BE2C (cell line): ENCODE data around the gene PPEF1.

Experiments used
- DNase-seq: peaks from one replicate; pipeline ENCODE4 v3.0.0-alpha.2; 2020
- H3K27me3 ChIP-seq: fragments of 250-450 bp; sonication (Bioruptor Pico); 2 replicates; pipeline ENCODE4 v1.5.1; 2020; ENCODE audit warnings: mild to moderate bottlenecking
- H3K36me3 ChIP-seq: fragments of 250-450 bp; sonication (Bioruptor Pico); 2 replicates; pipeline ENCODE4 v1.5.1; 2020; ENCODE audit warnings: mild to moderate bottlenecking
- H3K4me1 ChIP-seq: fragments of 250-450 bp; sonication (Bioruptor Pico); 2 replicates; pipeline ENCODE4 v1.5.1; 2020
- H3K4me3 ChIP-seq: 2 replicates; pipeline ENCODE4 v1.5.1; 2011; ENCODE audit warnings: low read depth, low read length
- H3K9me3 ChIP-seq: fragments of 250-450 bp; sonication (Bioruptor Pico); 2 replicates; pipeline ENCODE4 v1.5.1; 2020
- CTCF ChIP-seq: IDR thresholded peaks from 2 replicates; pipeline ENCODE4 v1.5.1; 2012; ENCODE audit warnings: mild to moderate bottlenecking, low read depth, low read length

Gene PPEF1

GRCh38 chrX:18874560-18875255 lies 167.3 kb downstream of the PPEF1 start:
- DNase-seq, result no peak
- no peak for TF ChIP-seq CTCF
- no peaks in the 10 kb centered on the region for H3K9me3 ChIP-seq
- H3K4me3 ChIP-seq, result peak overlapping the region; percentile 35
- peaks cover 29% of the 10 kb centered on the region for H3K36me3 ChIP-seq
- no peaks in the 10 kb centered on the region for H3K27me3 ChIP-seq
- peaks cover 8% of the 10 kb centered on the region for H3K4me1 ChIP-seq

GRCh38 chrX:18875256-18875878 lies 167.9 kb downstream of the PPEF1 start:
- peak; percentile 58 for DNase-seq
- H3K4me1 ChIP-seq, result peaks cover 8% of the 10 kb centered on the region
- no peaks in the 10 kb centered on the region for H3K27me3 ChIP-seq
- H3K36me3 ChIP-seq, result peaks cover 34% of the 10 kb centered on the region
- no peaks in the 10 kb centered on the region for H3K9me3 ChIP-seq
- no peak for TF ChIP-seq CTCF
- H3K4me3 ChIP-seq, result peak overlapping the region; percentile 35

- Histone ChIP-seq H3K27me3 (no peaks in the 10 kb centered on the region), H3K36me3 (peaks cover 34% of the 10 kb centered on the region), H3K4me3 (no peak overlapping the region), H3K4me1 (peaks cover 8% of the 10 kb centered on the region), H3K9me3 (no peaks in the 10 kb centered on the region)
- no peak for TF ChIP-seq CTCF
- peak; percentile 42 for DNase-seq
Observed at GRCh38 chrX:18877469-18877868, 170.0 kb downstream of the PPEF1 start.
